ENCODE data around the gene MLN.
"Not testable (repeated sequence)": the region's sequence is repeated elsewhere in the genome, so short reads cannot be mapped to it uniquely, and the experiment has no call there.

Gene MLN

GRCh38 chr6:33837971-33838665, 34.3 kb upstream of the MLN start:
- FAIRE-seq, result no peak
- no peak for DNase-seq (ENCODE audit: insufficient read length, low spot score)
- TF ChIP-seq PAX5 (IDR thresholded peaks at IDR 0.05; ENCODE audit: insufficient read depth, low read length, severe bottlenecking), result no peak
- no peak for TF ChIP-seq POLR2A (IDR thresholded peaks at IDR 0.05; ENCODE audit: low read depth, low read length)
- no peak for TF ChIP-seq POU2F2 (IDR thresholded peaks at IDR 0.05; ENCODE audit: low read depth, low read length)
- TF ChIP-seq TAF1 (IDR thresholded peaks at IDR 0.05; ENCODE audit: low read depth, low read length), result no peak
- TF ChIP-seq POLR2AphosphoS5 (IDR thresholded peaks at IDR 0.05; ENCODE audit: low read depth, low read length), result no peak
- no peak for TF ChIP-seq SPI1 (IDR thresholded peaks at IDR 0.05; ENCODE audit: low read depth, low read length)

DNA sequence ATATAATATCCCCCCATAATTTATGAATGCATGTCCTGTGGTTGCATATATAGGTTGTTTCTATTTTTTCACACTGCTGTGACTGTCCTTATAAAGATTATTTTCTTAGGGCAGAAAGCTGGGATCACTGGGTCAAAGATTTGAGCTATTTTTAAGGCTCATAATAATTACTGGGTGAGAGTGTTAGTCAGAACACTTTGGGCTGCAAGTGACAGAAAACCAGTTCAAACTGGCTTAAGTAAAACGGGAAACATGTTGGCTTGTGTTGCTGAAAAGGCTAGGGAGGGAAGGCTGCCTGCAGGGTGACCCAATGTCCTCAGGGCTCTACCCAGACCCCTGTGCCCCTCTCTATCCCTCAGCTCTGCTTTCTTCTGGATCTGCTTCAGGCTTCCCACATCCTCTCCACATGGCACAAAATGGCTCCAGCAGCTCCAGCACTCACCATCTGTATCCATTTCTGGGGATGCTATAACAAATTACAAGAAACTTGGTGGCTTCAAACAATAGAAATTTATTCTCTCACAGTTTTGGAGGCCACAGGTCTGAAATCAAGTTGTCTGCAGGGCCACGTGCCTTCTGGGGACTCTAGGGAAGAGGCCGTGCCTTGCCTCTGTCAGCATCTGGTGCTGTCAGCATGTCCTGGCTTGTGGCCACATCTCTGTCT, 33.1 kb upstream of the MLN start:
- DNase-seq (ENCODE audit: insufficient read length, low spot score) (no peak), FAIRE-seq (no peak)
- TF ChIP-seq SPI1 (IDR thresholded peaks at IDR 0.05; ENCODE audit: low read depth, low read length) (no peak), POLR2AphosphoS5 (IDR thresholded peaks at IDR 0.05; ENCODE audit: low read depth, low read length) (no peak), PAX5 (IDR thresholded peaks at IDR 0.05; ENCODE audit: insufficient read depth, low read length, severe bottlenecking) (no peak), POLR2A (IDR thresholded peaks at IDR 0.05; ENCODE audit: low read depth, low read length) (no peak), TAF1 (IDR thresholded peaks at IDR 0.05; ENCODE audit: low read depth, low read length) (no peak), POU2F2 (IDR thresholded peaks at IDR 0.05; ENCODE audit: low read depth, low read length) (no peak)

DNA sequence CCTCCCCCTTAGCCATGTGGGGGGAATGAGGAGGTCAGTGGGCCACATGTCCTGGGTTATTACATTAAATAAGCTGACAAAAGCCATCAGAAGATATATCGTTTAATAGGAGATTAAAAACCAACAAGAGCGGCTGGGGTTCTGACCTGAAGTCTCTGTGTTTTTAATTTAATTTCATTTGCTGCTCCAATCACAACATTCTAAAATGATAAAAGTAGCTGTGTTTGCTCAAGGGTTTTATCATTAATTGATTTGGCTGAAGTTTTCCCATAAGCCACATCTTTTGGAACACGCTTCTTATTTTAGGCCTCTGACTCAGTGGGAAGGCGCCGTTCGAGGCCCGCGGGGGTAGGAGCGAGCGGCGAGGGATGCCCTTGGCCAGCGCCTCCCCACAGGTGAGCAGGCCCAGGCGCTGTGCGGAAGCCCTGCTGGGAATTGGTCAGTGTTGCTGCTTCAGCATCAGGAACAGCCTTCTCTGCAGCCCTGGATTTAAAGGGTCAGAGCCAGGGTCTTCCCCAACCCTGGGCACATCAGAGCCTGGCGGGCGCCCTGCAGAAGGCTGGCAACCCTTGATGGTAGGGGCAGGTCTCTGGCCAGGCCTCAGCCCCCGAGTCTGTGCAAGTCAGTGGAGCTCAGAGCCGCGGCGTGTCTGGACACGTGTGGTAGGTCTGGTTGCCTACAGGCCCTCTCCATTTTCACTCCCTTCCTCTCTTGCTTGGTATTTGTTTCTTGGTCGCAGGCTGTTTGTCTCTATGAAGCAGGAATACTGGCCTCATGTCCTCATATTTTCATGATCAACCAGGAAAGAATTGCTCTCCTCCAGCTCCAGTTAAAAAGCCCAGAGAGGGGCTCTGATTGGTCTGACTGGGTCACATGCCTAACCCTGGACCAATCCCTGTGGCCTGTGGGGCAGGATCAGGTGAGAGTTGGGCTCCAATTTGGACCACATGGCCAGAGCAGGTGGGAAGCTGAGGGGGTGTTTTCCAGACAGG, 30.9 kb upstream of the MLN start:
- TF ChIP-seq POU2F2 (IDR thresholded peaks at IDR 0.05; ENCODE audit: low read depth, low read length), result no peak
- TF ChIP-seq TAF1 (IDR thresholded peaks at IDR 0.05; ENCODE audit: low read depth, low read length), result no peak
- TF ChIP-seq SPI1 (IDR thresholded peaks at IDR 0.05; ENCODE audit: low read depth, low read length), result no peak
- no peak for TF ChIP-seq POLR2AphosphoS5 (IDR thresholded peaks at IDR 0.05; ENCODE audit: low read depth, low read length)
- FAIRE-seq (no peak), DNase-seq (ENCODE audit: insufficient read length, low spot score) (no peak)

- TF ChIP-seq PAX5 (IDR thresholded peaks at IDR 0.05; ENCODE audit: insufficient read depth, low read length, severe bottlenecking) (no peak), SPI1 (IDR thresholded peaks at IDR 0.05; ENCODE audit: low read depth, low read length) (no peak), POU2F2 (IDR thresholded peaks at IDR 0.05; ENCODE audit: low read depth, low read length) (no peak), POLR2AphosphoS5 (IDR thresholded peaks at IDR 0.05; ENCODE audit: low read depth, low read length) (no peak), POLR2A (IDR thresholded peaks at IDR 0.05; ENCODE audit: low read depth, low read length) (no peak), TAF1 (IDR thresholded peaks at IDR 0.05; ENCODE audit: low read depth, low read length) (no peak)
- DNase-seq (ENCODE audit: insufficient read length, low spot score) (no peak), FAIRE-seq (no peak)
Measured at GRCh38 chr6:33833599-33833998, 29.8 kb upstream of the MLN start.

DNA sequence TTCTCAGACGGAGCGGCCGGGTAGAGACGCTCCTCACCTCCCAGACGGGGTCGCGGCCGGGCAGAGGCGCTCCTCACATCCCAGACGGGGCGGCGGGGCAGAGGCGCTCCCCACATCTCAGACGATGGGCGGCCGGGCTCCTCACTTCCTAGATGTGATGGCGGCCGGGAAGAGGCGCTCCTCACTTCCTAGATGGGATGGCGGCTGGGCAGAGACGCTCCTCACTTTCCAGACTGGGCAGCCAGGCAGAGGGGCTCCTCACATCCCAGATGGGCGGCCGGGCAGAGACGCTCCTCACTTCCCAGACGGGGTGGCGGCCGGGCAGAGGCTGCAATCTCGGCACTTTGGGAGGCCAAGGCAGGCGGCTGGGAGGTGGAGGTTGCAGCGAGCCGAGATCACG, 29.0 kb upstream of the MLN start:
- not testable (repeated sequence) for FAIRE-seq

DNA sequence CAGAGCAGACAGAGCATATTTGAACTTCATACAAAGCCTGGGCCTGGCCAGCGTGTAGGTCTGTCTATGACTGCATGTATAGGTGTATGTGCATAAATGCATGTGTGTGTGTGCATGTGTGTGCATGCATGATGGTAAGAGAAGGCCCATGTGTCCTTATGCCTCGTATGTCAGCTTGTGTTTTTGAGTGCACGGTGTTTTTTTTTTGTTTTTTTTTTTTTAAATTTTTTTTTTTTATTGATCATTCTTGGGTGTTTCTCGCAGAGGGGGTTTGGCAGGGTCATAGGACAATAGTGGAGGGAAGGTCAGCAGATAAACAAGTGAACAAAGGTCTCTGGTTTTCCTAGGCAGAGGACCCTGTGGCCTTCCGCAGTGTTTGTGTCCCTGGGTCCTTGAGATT, 27.9 kb upstream of the MLN start:
- not testable (repeated sequence) for FAIRE-seq; DNase-seq (ENCODE audit: insufficient read length, low spot score)

More for the DNA sequence above, 29.0 kb upstream of the MLN start:
- not testable (repeated sequence) for DNase-seq (ENCODE audit: insufficient read length, low spot score)

DNA sequence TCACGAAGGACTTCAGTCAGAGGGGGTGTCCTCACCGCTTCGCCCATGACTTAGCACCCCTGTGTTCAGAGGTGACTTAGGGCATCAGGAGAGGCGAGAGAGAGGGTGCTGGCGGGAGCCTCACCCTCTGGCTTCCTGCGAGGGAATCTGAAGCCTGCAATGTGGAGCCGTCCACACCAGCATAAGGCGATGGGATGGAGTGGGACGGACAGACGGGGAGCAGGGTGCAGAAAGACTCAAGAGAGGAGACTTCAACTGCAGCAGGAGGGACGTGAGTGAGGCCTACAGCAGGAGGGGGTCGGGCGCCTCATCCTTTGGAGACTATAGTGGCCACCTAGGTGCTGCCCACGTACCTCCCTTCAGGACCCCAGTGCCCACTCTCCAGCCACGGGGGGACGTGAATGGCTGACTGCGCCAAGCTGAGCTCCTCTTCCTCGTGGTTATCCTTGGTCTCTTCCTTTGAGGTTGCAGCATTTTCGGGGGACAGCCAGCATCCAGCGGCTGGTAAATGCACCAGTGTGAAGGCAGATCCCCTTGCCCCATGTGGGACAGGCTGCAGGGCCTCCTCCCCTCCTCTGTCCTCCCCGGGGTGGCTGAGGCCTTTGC, 26.9 kb upstream of the MLN start:
- DNase-seq (ENCODE audit: insufficient read length, low spot score) (no peak), FAIRE-seq (no peak)
- no peak for TF ChIP-seq TAF1 (IDR thresholded peaks at IDR 0.05; ENCODE audit: low read depth, low read length)
- TF ChIP-seq POLR2AphosphoS5 (IDR thresholded peaks at IDR 0.05; ENCODE audit: low read depth, low read length), result no peak

GRCh38 chr6:33828764-33829731, 25.2 kb upstream of the MLN start:
- FAIRE-seq, result no peak
- TF ChIP-seq TAF1 (IDR thresholded peaks at IDR 0.05; ENCODE audit: low read depth, low read length), result no peak
- no peak for TF ChIP-seq POU2F2 (IDR thresholded peaks at IDR 0.05; ENCODE audit: low read depth, low read length)
- no peak for TF ChIP-seq POLR2AphosphoS5 (IDR thresholded peaks at IDR 0.05; ENCODE audit: low read depth, low read length)
- no peak for TF ChIP-seq PAX5 (IDR thresholded peaks at IDR 0.05; ENCODE audit: insufficient read depth, low read length, severe bottlenecking)
- no peak for TF ChIP-seq POLR2A (IDR thresholded peaks at IDR 0.05; ENCODE audit: low read depth, low read length)
- TF ChIP-seq SPI1 (IDR thresholded peaks at IDR 0.05; ENCODE audit: low read depth, low read length), result no peak
- no peak for DNase-seq (ENCODE audit: insufficient read length, low spot score)

DNA sequence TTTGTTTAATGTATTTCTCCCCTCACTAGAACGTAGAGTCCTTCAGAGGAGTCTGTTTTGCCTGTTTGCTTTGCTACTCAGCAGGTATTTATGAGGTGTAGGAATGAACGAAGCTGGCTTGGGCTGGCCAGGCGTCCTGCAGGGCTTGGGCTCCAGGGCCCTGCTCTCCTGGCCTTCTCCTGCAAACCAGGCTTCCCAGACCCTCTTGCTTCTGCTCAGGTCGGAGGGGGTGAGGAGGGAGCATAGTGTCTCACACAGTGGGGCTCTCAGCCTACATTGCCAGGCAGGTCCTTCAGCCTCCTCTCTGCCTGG, 24.6 kb upstream of the MLN start:
- FAIRE-seq (no peak), DNase-seq (ENCODE audit: insufficient read length, low spot score) (no peak)
- TF ChIP-seq SPI1 (IDR thresholded peaks at IDR 0.05; ENCODE audit: low read depth, low read length), result no peak
- no peak for TF ChIP-seq POU2F2 (IDR thresholded peaks at IDR 0.05; ENCODE audit: low read depth, low read length)
- TF ChIP-seq POLR2A (IDR thresholded peaks at IDR 0.05; ENCODE audit: low read depth, low read length), result no peak
- no peak for TF ChIP-seq TAF1 (IDR thresholded peaks at IDR 0.05; ENCODE audit: low read depth, low read length)
- no peak for TF ChIP-seq POLR2AphosphoS5 (IDR thresholded peaks at IDR 0.05; ENCODE audit: low read depth, low read length)
- TF ChIP-seq PAX5 (IDR thresholded peaks at IDR 0.05; ENCODE audit: insufficient read depth, low read length, severe bottlenecking), result no peak

All from GM12891 (cell line).